Smooth muscle cell (in vitro differentiated cells): ENCODE data around the gene ANKUB1. TPM values are rescaled to one million over a fixed set of nuclear protein-coding genes. Genes with fewer than 3 reads are reported as not detected.

Experiments
- DNase-seq: peaks from one replicate; lab custom pipeline; 2025; ENCODE audit not compliant: unreplicated experiment; lab: John Stamatoyannopoulos, UW
- H2AFZ ChIP-seq: fragments of 200-600 bp; sonication (generic); 2 replicates; pipeline ENCODE4 v1.6.0; 2016; ENCODE audit warnings: antibody characterized with exemption, low read depth, mild to moderate bottlenecking
- H3F3A ChIP-seq: fragments of 200-600 bp; sonication (generic); 2 replicates; pipeline ENCODE4 v1.6.0; 2017; ENCODE audit warnings: antibody characterized with exemption, low read depth
- H3K27ac ChIP-seq: fragments of 200-600 bp; sonication (generic); 2 replicates; pipeline ENCODE4 v1.5.1; 2016; ENCODE audit warnings: low read depth, mild to moderate bottlenecking
- H3K27me3 ChIP-seq: fragments of 200-600 bp; sonication (generic); 2 replicates; pipeline ENCODE4 v1.6.1; 2016; ENCODE audit warnings: low read depth, mild to moderate bottlenecking
- H3K36me3 ChIP-seq: fragments of 200-600 bp; sonication (generic); 2 replicates; pipeline ENCODE4 v1.5.1; 2016; ENCODE audit warnings: low read depth
- H3K4me1 ChIP-seq: fragments of 200-600 bp; sonication (generic); 2 replicates; pipeline ENCODE4 v1.5.1; 2016; ENCODE audit warnings: low read depth
- H3K4me2 ChIP-seq: fragments of 200-600 bp; sonication (generic); 2 replicates; pipeline ENCODE4 v1.6.0; 2016; ENCODE audit warnings: mild to moderate bottlenecking
- H3K4me3 ChIP-seq: fragments of 200-600 bp; sonication (generic); 2 replicates; pipeline ENCODE4 v1.5.1; 2016; ENCODE audit warnings: mild to moderate bottlenecking
- H3K79me2 ChIP-seq: fragments of 200-600 bp; sonication (generic); 2 replicates; pipeline ENCODE4 v1.6.0; 2016; ENCODE audit warnings: low read depth, mild to moderate bottlenecking
- H3K9ac ChIP-seq: fragments of 200-600 bp; sonication (generic); 2 replicates; pipeline ENCODE4 v1.6.0; 2016; ENCODE audit warnings: low read depth
- H3K9me3 ChIP-seq: fragments of 200-600 bp; sonication (generic); replicated peaks from 2 replicates; pipeline ENCODE4 v1.5.1; 2016; ENCODE audit warnings: low read depth
- H4K20me1 ChIP-seq: fragments of 200-600 bp; sonication (generic); 2 replicates; pipeline ENCODE4 v1.6.0; 2016; ENCODE audit warnings: low read depth
- WGBS: methylation state at CpG from one replicate; pipeline ENCODE4 v1.1.7; 2016; ENCODE audit warnings: low lambda C conversion rate; 5-methylcytosine and 5-hydroxymethylcytosine counted together
- polyA plus RNA-seq: library from polyadenylated mRNA; unstranded; fragments of >200 nt; fragmentation: Nextera tagmentation; extraction: Ambion mirVana; gene quantifications from 2 replicates; pipeline ENCODE4 v1.2.1, GENCODE V29; 2016
- total RNA-seq: library from RNA; depleted of rRNA; stranded (reverse); fragments of >200 nt; gene quantifications from 2 replicates; pipeline ENCODE4 v1.2.3, GENCODE V29; 2014
- TF ChIP-seq, protein P1 (sequence below): fragments of 200-600 bp; sonication (generic); IDR thresholded peaks from 2 replicates; pipeline ENCODE4 v1.5.1; 2017; ENCODE audit warnings: borderline replicate concordance, mild to moderate bottlenecking, antibody characterized with exemption; ENCODE audit not compliant: insufficient read depth, poor library complexity, severe bottlenecking

Gene ANKUB1
- total and polyA plus RNA-seq, 2 experiments from 2014 or later = not detected

DNA sequence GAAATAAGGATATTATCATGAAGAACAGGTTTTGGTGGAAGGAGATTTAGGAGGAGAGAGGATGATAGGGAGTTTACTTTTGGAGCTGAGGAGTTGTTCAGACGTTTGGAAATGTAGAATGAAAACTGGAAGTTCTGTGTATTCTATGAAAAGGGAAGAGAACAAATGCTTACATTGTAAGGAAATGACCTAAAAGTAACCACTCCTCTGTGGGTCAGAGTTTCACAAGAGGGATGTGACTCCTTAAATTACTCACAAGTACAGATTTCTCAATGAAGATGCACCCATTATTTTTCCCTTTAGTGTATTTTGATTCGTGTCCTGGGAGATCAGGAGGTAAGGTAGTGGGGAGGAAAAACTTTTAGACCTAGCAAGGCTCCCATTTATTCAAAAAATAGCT lies 24.6 kb upstream of the ANKUB1 start:
- Histone ChIP-seq H3K9ac (no peak overlapping the region), H3F3A (peaks cover 6% of the 10 kb centered on the region), H3K27ac (no peak overlapping the region), H4K20me1 (peaks cover 76% of the 10 kb centered on the region), H2AFZ (no peak overlapping the region), H3K27me3 (no peaks in the 10 kb centered on the region), H3K36me3 (no peaks in the 10 kb centered on the region), H3K4me3 (no peak overlapping the region), H3K79me2 (peaks cover 78% of the 10 kb centered on the region), H3K9me3 (no peaks in the 10 kb centered on the region), H3K4me1 (peaks cover 22% of the 10 kb centered on the region), H3K4me2 (no peak overlapping the region)
- no peak for DNase-seq
- 81% methylated on average over 2 of the region's 2 CpGs for WGBS
- TF ChIP-seq, protein P1, sequence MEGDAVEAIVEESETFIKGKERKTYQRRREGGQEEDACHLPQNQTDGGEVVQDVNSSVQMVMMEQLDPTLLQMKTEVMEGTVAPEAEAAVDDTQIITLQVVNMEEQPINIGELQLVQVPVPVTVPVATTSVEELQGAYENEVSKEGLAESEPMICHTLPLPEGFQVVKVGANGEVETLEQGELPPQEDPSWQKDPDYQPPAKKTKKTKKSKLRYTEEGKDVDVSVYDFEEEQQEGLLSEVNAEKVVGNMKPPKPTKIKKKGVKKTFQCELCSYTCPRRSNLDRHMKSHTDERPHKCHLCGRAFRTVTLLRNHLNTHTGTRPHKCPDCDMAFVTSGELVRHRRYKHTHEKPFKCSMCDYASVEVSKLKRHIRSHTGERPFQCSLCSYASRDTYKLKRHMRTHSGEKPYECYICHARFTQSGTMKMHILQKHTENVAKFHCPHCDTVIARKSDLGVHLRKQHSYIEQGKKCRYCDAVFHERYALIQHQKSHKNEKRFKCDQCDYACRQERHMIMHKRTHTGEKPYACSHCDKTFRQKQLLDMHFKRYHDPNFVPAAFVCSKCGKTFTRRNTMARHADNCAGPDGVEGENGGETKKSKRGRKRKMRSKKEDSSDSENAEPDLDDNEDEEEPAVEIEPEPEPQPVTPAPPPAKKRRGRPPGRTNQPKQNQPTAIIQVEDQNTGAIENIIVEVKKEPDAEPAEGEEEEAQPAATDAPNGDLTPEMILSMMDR = no peak

DNA sequence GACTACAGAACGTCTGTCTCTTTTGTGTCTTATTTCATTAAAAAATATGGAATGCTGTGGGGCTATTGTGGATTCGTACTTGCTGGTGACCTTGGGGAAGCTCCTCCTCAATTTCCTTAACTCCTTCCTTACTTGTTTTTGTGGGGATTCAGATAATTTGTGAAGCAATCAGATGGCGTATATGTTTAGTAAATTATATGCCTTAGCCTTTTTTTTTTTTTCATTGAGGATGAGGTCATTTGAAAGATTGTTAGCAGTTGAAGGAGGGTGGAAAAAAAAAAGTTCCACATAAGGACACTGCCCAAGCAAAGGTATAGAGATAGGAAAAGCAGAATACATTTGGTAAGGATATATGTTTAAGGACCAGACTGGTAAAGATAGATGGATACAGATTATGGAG lies 24.0 kb upstream of the ANKUB1 start:
- H3K27me3 ChIP-seq = no peaks in the 10 kb centered on the region
- 84% methylated on average over 3 of the region's 3 CpGs for WGBS
- no peak overlapping the region for H3K9ac ChIP-seq
- H2AFZ ChIP-seq = no peak overlapping the region
- no peak overlapping the region for H3K27ac ChIP-seq
- peaks cover 75% of the 10 kb centered on the region for H4K20me1 ChIP-seq
- peaks cover 7% of the 10 kb centered on the region for H3F3A ChIP-seq
- H3K79me2 ChIP-seq = peaks cover 71% of the 10 kb centered on the region
- TF ChIP-seq, protein P1 = no peak
- H3K36me3 ChIP-seq = no peaks in the 10 kb centered on the region
- H3K4me1 ChIP-seq = peaks cover 24% of the 10 kb centered on the region
- no peak overlapping the region for H3K4me3 ChIP-seq
- no peak overlapping the region for H3K4me2 ChIP-seq
- DNase-seq = no peak
- no peaks in the 10 kb centered on the region for H3K9me3 ChIP-seq

DNA sequence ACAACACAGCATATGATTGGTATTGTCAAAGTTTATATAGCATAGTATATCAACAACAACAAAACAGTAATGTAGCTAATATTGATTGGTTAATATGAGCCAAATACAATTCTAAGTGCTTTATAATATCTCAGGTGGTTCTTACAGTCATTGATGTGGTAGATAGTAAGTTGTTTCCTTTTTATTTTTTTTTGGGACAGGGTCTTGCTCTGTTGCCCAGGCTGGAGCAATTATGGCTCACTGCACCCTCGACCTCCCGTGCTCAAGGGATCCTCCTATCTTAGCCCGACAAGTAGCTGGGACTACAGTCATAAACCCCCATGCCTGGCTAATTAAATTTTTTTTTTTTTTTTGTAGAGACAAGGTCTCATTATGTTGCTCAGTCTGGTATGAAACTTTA lies 23.4 kb upstream of the ANKUB1 start:
- Histone ChIP-seq H3K27ac (no peak overlapping the region), H3K9me3 (no peaks in the 10 kb centered on the region), H3K4me2 (no peak overlapping the region), H3K27me3 (no peaks in the 10 kb centered on the region), H4K20me1 (peaks cover 69% of the 10 kb centered on the region), H3F3A (peaks cover 7% of the 10 kb centered on the region), H3K4me3 (no peak overlapping the region), H3K79me2 (peaks cover 65% of the 10 kb centered on the region), H3K36me3 (no peaks in the 10 kb centered on the region), H3K9ac (no peak overlapping the region), H3K4me1 (peaks cover 24% of the 10 kb centered on the region), H2AFZ (no peak overlapping the region)
- WGBS = 98% methylated on average over 3 of the region's 3 CpGs
- TF ChIP-seq, protein P1 = no peak
- no peak for DNase-seq

DNA sequence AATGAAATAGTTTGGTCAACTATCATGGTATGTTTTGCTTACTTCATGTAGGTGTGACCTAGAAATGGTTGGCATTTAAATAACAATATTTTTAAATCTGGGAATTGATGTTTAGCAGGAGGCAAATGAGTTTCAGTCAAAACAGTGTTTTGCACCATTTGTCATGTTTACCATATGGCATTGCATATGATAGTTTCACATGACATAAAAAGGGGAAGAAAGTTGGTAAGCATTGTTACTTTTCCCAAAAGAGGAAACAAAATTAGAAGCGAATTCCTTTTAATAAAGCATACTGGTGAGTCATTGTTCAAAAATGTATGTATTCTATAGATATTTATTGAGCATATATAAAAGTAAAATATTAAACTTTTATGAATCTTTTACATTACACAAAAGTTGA lies 23.0 kb upstream of the ANKUB1 start:
- no peak overlapping the region for H2AFZ ChIP-seq
- H3K4me2 ChIP-seq = peak overlapping the region; percentile 91
- no peaks in the 10 kb centered on the region for H3K27me3 ChIP-seq
- peaks cover 24% of the 10 kb centered on the region for H3K4me1 ChIP-seq
- H3K9me3 ChIP-seq = no peaks in the 10 kb centered on the region
- H3K4me3 ChIP-seq = peak overlapping the region; percentile 66
- peaks cover 7% of the 10 kb centered on the region for H3F3A ChIP-seq
- WGBS = 100% methylated on average over 1 of the region's 1 CpG
- peaks cover 62% of the 10 kb centered on the region for H3K79me2 ChIP-seq
- H3K9ac ChIP-seq = no peak overlapping the region
- H4K20me1 ChIP-seq = peaks cover 65% of the 10 kb centered on the region
- no peaks in the 10 kb centered on the region for H3K36me3 ChIP-seq
- TF ChIP-seq, protein P1 = no peak
- no peak for DNase-seq
- H3K27ac ChIP-seq = no peak overlapping the region
